NCI-H82 (cell line): Measurements from ENCODE around the gene CCL22.

Experiments
- DNase-seq: peaks from one replicate; lab custom pipeline; 2025; lab: John Stamatoyannopoulos, UW

Gene CCL22

GRCh38 chr16:57376313-57376818, 17.8 kb downstream of the CCL22 start:
- DNase-seq: no peak

- no peak for DNase-seq
These were observed 18.7 kb downstream of the CCL22 start for GRCh38 chr16:57377080-57377841.

GRCh38 chr16:57379579-57379978, 21.0 kb downstream of the CCL22 start:
- no peak for DNase-seq

GRCh38 chr16:57380671-57381462, 22.3 kb downstream of the CCL22 start:
- DNase-seq: no peak

GRCh38 chr16:57381791-57382534, 23.4 kb downstream of the CCL22 start:
- no peak for DNase-seq

- DNase-seq: no peak
These were observed 24.1 kb downstream of the CCL22 start for GRCh38 chr16:57382535-57383275.

GRCh38 chr16:57383276-57384247, 25.0 kb downstream of the CCL22 start:
- peak; percentile 3 for DNase-seq

GRCh38 chr16:57384248-57385070, 25.9 kb downstream of the CCL22 start:
- no peak for DNase-seq

- DNase-seq: no peak
These were observed 26.5 kb downstream of the CCL22 start for GRCh38 chr16:57385083-57385482.

GRCh38 chr16:57386381-57386951, 27.9 kb downstream of the CCL22 start:
- DNase-seq: no peak

- no peak for DNase-seq
These were observed 29.2 kb downstream of the CCL22 start for GRCh38 chr16:57387598-57388354.

- DNase-seq: no peak
These were observed 29.9 kb downstream of the CCL22 start for GRCh38 chr16:57388359-57389086.

- no peak for DNase-seq
These were observed 30.5 kb downstream of the CCL22 start for GRCh38 chr16:57389087-57389468.

GRCh38 chr16:57390636-57391295, 32.2 kb downstream of the CCL22 start:
- no peak for DNase-seq

- DNase-seq: no peak
These were observed 32.7 kb downstream of the CCL22 start for GRCh38 chr16:57391300-57391699.

- no peak for DNase-seq
These were observed 33.1 kb downstream of the CCL22 start for GRCh38 chr16:57391708-57392107.

- no peak for DNase-seq
These were observed 34.1 kb downstream of the CCL22 start for GRCh38 chr16:57392694-57393093.
